OCI-LY3 (cell line): ENCODE data around the gene ANAPC13.

Experiments
- EZH2phosphoT487 ChIP-seq: fragments of 200-600 bp; shearing (Covaris generic); IDR thresholded peaks from 2 replicates; pipeline ENCODE4 v1.6.1; 2018; ENCODE audit warnings: antibody characterized with exemption, mixed run types, low read depth
- TF ChIP-seq, protein P1 (sequence below): fragments of 200-600, 300-600 bp; sonication (generic); IDR thresholded peaks from 2 replicates; pipeline ENCODE4 v1.5.1; 2014; ENCODE audit warnings: antibody characterized with exemption, low read length, low read depth

DNA sequence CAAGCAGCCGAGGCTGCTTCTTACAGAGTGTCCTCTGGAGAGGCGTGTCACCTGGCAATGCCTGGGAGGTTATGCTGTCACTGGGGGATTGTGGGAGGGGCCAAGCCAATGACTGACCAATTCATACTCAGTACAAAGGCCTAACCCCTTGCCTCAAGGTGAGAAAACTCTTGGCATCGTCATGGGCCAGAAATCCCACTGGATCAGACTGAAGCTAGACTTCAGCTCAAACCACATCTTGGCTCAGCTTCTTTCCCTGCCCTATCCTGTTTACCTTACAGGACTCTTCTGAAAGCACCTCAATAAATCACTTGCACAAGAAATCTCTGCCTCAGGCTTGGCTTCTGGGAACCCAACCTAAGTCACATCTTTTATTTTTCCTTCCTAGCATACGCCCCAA is 9.5 kb downstream of the ANAPC13 start:
- TF ChIP-seq, protein P1, sequence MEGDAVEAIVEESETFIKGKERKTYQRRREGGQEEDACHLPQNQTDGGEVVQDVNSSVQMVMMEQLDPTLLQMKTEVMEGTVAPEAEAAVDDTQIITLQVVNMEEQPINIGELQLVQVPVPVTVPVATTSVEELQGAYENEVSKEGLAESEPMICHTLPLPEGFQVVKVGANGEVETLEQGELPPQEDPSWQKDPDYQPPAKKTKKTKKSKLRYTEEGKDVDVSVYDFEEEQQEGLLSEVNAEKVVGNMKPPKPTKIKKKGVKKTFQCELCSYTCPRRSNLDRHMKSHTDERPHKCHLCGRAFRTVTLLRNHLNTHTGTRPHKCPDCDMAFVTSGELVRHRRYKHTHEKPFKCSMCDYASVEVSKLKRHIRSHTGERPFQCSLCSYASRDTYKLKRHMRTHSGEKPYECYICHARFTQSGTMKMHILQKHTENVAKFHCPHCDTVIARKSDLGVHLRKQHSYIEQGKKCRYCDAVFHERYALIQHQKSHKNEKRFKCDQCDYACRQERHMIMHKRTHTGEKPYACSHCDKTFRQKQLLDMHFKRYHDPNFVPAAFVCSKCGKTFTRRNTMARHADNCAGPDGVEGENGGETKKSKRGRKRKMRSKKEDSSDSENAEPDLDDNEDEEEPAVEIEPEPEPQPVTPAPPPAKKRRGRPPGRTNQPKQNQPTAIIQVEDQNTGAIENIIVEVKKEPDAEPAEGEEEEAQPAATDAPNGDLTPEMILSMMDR: no peak
- no peak for TF ChIP-seq EZH2phosphoT487
